ENCODE measurements around the gene RFX1. TPM values are rescaled to one million over a fixed set of nuclear protein-coding genes. Genes with fewer than 3 reads are reported as not detected.
"Not testable (repeated sequence)": the region's sequence is repeated elsewhere in the genome, so short reads cannot be mapped to it uniquely, and the experiment has no call there.

RFX1 gene
- total and polyA plus RNA-seq, 9 of the 15 experiments (the other 6 are each of a cell fraction or from before 2014, with no cell fraction given): 0.14 to 19.3 (median 1.2) TPM

GRCh38 chr19:14050961-14051360, 44.8 kb upstream of the RFX1 start:
- H3K27ac ChIP-seq (ENCODE audit: extremely low read depth, low read depth, low read length); DNase-seq (ENCODE audit: extremely low read depth in 1 of 4, low spot score in 3 of 4); CTCF ChIA-PET (ENCODE audit: low intra/inter-chr PET ratio); H3K4me3 ChIP-seq; H3K27me3 ChIP-seq (ENCODE audit: control insufficient read depth in 2 of 2, insufficient read depth in 2 of 2, low read length in 2 of 2); BruUV-seq (replicated peaks); H2AFZ ChIP-seq (ENCODE audit: low read depth, low read length); H3K9me1 ChIP-seq (ENCODE audit: control insufficient read depth, insufficient read depth, low read length); H4K20me1 ChIP-seq (replicated peaks; ENCODE audit: control insufficient read depth, insufficient read depth, low read length); H3K4me2 ChIP-seq (ENCODE audit: insufficient read depth, low read length); H3K9me3 ChIP-seq (replicated peaks; ENCODE audit: control insufficient read depth, insufficient read depth, low read depth, low read length); ATAC-seq; H3K9ac ChIP-seq (ENCODE audit: insufficient read depth in 1 of 2, low read depth in 2 of 2, low read length in 2 of 2); FAIRE-seq; intact Hi-C loops (cut with micrococcal nuclease); H3K79me2 ChIP-seq (ENCODE audit: control insufficient read depth, insufficient read depth, low read length): not testable (repeated sequence)
- TF ChIP-seq ZNF121 (CRISPR knock-in tag; conservative IDR thresholded peaks at IDR 0.05): peak; percentile 87
- peaks cover 27% of the 10 kb centered on the region; the same call in 2 of the 3 replicates for H3K36me3 ChIP-seq (ENCODE audit: control insufficient read depth, insufficient read depth, low read length)
- 77% methylated on average over 10 of the region's 11 CpGs for WGBS (ENCODE audit: insufficient coverage, low coverage, missing lambda C conversion rate)
- in situ Hi-C loops (cut with MboI): loop anchor here (25.0 kb wide), 1 partner anchor 464 kb away; no protein-coding TSS in a partner anchor
- POLR2A ChIA-PET: interaction anchor here (0.6 kb wide), 3 partner anchors 10 to 770 kb away, joined by 3 read pairs; no protein-coding TSS in a partner anchor
- H3K4me1 ChIP-seq (replicated peaks in 1 of 2; ENCODE audit: control insufficient read depth in 2 of 2, insufficient read depth in 2 of 2, low read length in 2 of 2): peaks cover 0 to 31% of the 10 kb centered on the region in 2 experiments; a peak in 2 of 5 replicates

GRCh38 chr19:14050512-14050911, 44.4 kb upstream of the RFX1 start:
- Histone ChIP-seq H3K79me2 (ENCODE audit: control insufficient read depth, insufficient read depth, low read length) (no peaks in the 10 kb centered on the region), H2AFZ (ENCODE audit: low read depth, low read length) (no peak overlapping the region), H3K9me3 (replicated peaks; ENCODE audit: control insufficient read depth, insufficient read depth, low read depth, low read length) (peaks cover 4% of the 10 kb centered on the region), H3K4me2 (ENCODE audit: insufficient read depth, low read length) (no peak overlapping the region), H3K27ac (ENCODE audit: extremely low read depth, low read depth, low read length) (no peak overlapping the region), H3K36me3 (ENCODE audit: control insufficient read depth, insufficient read depth, low read length) (peaks cover 27% of the 10 kb centered on the region; the same call in 2 of the 3 replicates), H4K20me1 (replicated peaks; ENCODE audit: control insufficient read depth, insufficient read depth, low read length) (no peaks in the 10 kb centered on the region), H3K9me1 (ENCODE audit: control insufficient read depth, insufficient read depth, low read length) (no peaks in the 10 kb centered on the region), H3K4me1 (replicated peaks in 1 of 2; ENCODE audit: control insufficient read depth in 2 of 2, insufficient read depth in 2 of 2, low read length in 2 of 2) (peaks cover 0 to 31% of the 10 kb centered on the region in 2 experiments; a peak in 2 of 5 replicates), H3K9ac (ENCODE audit: insufficient read depth in 1 of 2, low read depth in 2 of 2, low read length in 2 of 2) (no peak overlapping the region), H3K27me3 (ENCODE audit: control insufficient read depth in 2 of 2, insufficient read depth in 2 of 2, low read length in 2 of 2) (no peaks in the 10 kb centered on the region), H3K4me3 (no peak overlapping the region)
- ATAC-seq (no peak), DNase-seq (ENCODE audit: extremely low read depth in 1 of 4, low spot score in 3 of 4) (peak in 2 of 4 experiments; percentile 10 to 11), FAIRE-seq (no peak)
- BruUV-seq (replicated peaks): no TSS peak
- WGBS (ENCODE audit: insufficient coverage, low coverage, missing lambda C conversion rate): 95% methylated on average over 3 of the region's 4 CpGs
- intact Hi-C loops (cut with micrococcal nuclease) (no loop called here), in situ Hi-C loops (cut with MboI) (loop anchor here (25.0 kb wide), 1 partner anchor 463 kb away; no protein-coding TSS in a partner anchor)
- TF ChIP-seq RBM25 (IDR thresholded peaks at IDR 0.05; ENCODE audit: low read depth, low read length, severe bottlenecking) (peak; percentile 96), KDM1A (IDR thresholded peaks at IDR 0.05) (0 out of 4 replicates have a peak, but pooled peaks of 1 of the 2 experiments have one; percentile 16), FOXK2 (conservative IDR thresholded peaks at IDR 0.05 in 1 of 2, IDR thresholded peaks at IDR 0.05 in 1 of 2; ENCODE audit: low read depth in 2 of 2) (no peak), ZNF445 (CRISPR knock-in tag; IDR thresholded peaks at IDR 0.05; ENCODE audit: low read depth) (no peak), BCOR (IDR thresholded peaks at IDR 0.05) (peak; percentile 39; the same call in 1 of the 2 replicates), RBM14 (IDR thresholded peaks at IDR 0.05; ENCODE audit: borderline replicate concordance, insufficient read depth, low read depth, low read length) (no peak), SMARCA5 (IDR thresholded peaks at IDR 0.05) (peak; percentile 23; the same call in 1 of the 2 replicates), THRB (CRISPR knock-in tag; conservative IDR thresholded peaks at IDR 0.05) (no peak), POLR2H (tag; IDR thresholded peaks at IDR 0.05; ENCODE audit: low read depth) (no peak)
- ChIA-PET CTCF (ENCODE audit: low intra/inter-chr PET ratio) (interaction anchor here (0.6 kb wide), 1 partner anchor 170 kb away, joined by 3 read pairs; no protein-coding TSS in a partner anchor), POLR2A (interaction anchor here (0.6 kb wide), 1 partner anchor 11 kb away, joined by 3 read pairs; no protein-coding TSS in a partner anchor)
